B cell (primary cell): ENCODE data around the gene TINAG.

Source experiments
- CTCF ChIP-seq: fragments of 200-600 bp; IDR thresholded peaks from one replicate; pipeline ENCODE4 v1.8.0; 2022; ENCODE audit warnings: antibody characterized with exemption, mild to moderate bottlenecking
- EZH2 ChIP-seq: IDR thresholded peaks from 2 replicates; pipeline ENCODE4 v1.6.1; 2012; ENCODE audit warnings: borderline replicate concordance, low read depth, mild to moderate bottlenecking, moderate library complexity, low read length; ENCODE audit not compliant: insufficient read depth, poor library complexity, severe bottlenecking

GRCh38 chr6:54308986-54309315 is 710 bp downstream of the TINAG start:
- TF ChIP-seq CTCF = no peak
- TF ChIP-seq EZH2 = no peak
